ENCODE data around the gene TNN. TPM values are rescaled to one million over a fixed set of nuclear protein-coding genes. Genes with fewer than 3 reads are reported as not detected.

TNN gene
- polyA plus RNA-seq, 1 donor (not counting 4 experiments of a cell fraction or from before 2014, with no cell fraction given) = not detected

DNA sequence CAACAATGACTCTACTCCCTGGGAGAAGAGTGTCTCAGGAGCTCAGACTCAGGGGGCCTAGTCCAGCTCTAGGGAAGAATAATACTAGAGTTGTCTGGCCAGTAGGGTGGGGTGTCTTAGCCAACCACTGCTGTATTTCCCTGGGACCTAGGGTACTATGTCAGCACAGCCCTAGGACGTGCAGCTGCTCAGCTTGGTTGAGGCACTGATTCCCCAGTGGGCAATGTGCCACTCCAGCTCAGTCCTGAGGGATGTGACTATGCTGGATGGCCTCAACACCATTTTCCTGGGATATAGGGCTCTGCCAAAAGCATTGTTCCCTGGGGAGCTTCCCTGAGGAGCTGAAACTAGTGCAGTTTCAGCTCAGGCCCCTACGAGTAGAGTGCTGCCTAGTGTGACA, 47.4 kb downstream of the TNN start:
- TF ChIP-seq, protein P1, sequence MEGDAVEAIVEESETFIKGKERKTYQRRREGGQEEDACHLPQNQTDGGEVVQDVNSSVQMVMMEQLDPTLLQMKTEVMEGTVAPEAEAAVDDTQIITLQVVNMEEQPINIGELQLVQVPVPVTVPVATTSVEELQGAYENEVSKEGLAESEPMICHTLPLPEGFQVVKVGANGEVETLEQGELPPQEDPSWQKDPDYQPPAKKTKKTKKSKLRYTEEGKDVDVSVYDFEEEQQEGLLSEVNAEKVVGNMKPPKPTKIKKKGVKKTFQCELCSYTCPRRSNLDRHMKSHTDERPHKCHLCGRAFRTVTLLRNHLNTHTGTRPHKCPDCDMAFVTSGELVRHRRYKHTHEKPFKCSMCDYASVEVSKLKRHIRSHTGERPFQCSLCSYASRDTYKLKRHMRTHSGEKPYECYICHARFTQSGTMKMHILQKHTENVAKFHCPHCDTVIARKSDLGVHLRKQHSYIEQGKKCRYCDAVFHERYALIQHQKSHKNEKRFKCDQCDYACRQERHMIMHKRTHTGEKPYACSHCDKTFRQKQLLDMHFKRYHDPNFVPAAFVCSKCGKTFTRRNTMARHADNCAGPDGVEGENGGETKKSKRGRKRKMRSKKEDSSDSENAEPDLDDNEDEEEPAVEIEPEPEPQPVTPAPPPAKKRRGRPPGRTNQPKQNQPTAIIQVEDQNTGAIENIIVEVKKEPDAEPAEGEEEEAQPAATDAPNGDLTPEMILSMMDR (optimal IDR thresholded peaks at IDR 0.05 in 1 of 3, IDR thresholded peaks at IDR 0.05 in 1 of 3, conservative IDR thresholded peaks at IDR 0.05 in 1 of 3; ENCODE audit: extremely low read depth in 1 of 3, insufficient read depth in 2 of 3, low read length in 3 of 3) = no peak
- no peak for TF ChIP-seq EZH2 (IDR thresholded peaks at IDR 0.05; ENCODE audit: low read length)
- peaks cover 3% of the 10 kb centered on the region for H3K9me3 ChIP-seq (ENCODE audit: control insufficient read depth, low read depth, low read length)
- no peaks in the 10 kb centered on the region for H4K20me1 ChIP-seq (ENCODE audit: control insufficient read depth, extremely low read depth, insufficient read depth, low read length)
- H2AFZ ChIP-seq (ENCODE audit: control insufficient read depth, low read length) = no peak overlapping the region
- H3K36me3 ChIP-seq (ENCODE audit: control insufficient read depth in 2 of 2, extremely low read depth in 1 of 2, insufficient read depth in 2 of 2, low read length in 2 of 2) = no peaks in the 10 kb centered on the region
- no peak overlapping the region for H3K4me2 ChIP-seq (ENCODE audit: control insufficient read depth, extremely low read depth, insufficient read depth, low read depth, low read length)
- DNase-seq (ENCODE audit: low read depth, low spot score) (no peak), FAIRE-seq (no peak)
- H3K9ac ChIP-seq (ENCODE audit: control insufficient read depth, extremely low read depth, insufficient read depth, low read length) = no peak overlapping the region
- dilution Hi-C loops (cut with MboI; ENCODE audit: extremely low pct_ligation_motif_present, low sequenced_read_pairs) = no loop called here
- no peaks in the 10 kb centered on the region for H3K9me1 ChIP-seq (ENCODE audit: control insufficient read depth, extremely low read depth, insufficient read depth, low read length)
- peaks cover 3% of the 10 kb centered on the region for H3K27me3 ChIP-seq (ENCODE audit: control insufficient read depth, extremely low read depth, insufficient read depth, low read length)
- no peak overlapping the region for H3K4me3 ChIP-seq (ENCODE audit: control insufficient read depth in 2 of 3, extremely low read depth in 1 of 3, insufficient read depth in 2 of 3, low read depth in 1 of 3, low read length in 3 of 3)
- H3K79me2 ChIP-seq (ENCODE audit: control insufficient read depth, insufficient read depth, low read length) = no peaks in the 10 kb centered on the region
- H3K4me1 ChIP-seq (ENCODE audit: control insufficient read depth, extremely low read depth, insufficient read depth, low read length) = no peaks in the 10 kb centered on the region
- H3K27ac ChIP-seq (ENCODE audit: control insufficient read depth, insufficient read depth, low read length) = no peak overlapping the region

DNA sequence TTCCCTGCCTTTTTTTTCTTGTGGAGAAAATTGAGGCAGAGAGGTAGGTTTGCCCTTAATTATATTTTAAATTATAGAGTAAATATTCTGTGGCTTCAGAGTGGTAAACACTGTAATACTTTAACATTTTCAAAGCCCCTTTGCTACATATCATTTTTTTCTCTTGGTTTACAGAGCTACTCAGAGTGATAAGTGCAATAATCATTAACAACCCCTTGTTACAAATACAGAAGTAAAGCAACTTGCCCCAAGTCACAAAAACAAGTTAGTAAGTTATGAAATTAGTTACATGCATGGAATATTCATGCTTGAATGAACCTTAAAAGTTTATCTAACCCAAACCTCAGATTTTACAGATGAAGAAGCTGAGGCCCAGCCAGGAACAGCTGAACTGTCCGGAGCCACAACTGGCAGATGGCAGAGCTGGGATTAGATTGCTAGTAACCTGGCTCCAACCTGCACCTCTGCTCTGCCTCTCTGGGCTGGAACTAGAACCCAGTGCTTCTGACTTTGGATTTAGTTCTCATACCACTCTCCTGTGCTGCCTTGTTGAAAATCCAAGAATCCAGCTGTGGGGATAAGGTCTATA, 48.7 kb downstream of the TNN start:
- Histone ChIP-seq H3K9me1 (ENCODE audit: control insufficient read depth, extremely low read depth, insufficient read depth, low read length) (no peaks in the 10 kb centered on the region), H3K27me3 (ENCODE audit: control insufficient read depth, extremely low read depth, insufficient read depth, low read length) (peaks cover 3% of the 10 kb centered on the region), H3K4me3 (ENCODE audit: control insufficient read depth in 2 of 3, extremely low read depth in 1 of 3, insufficient read depth in 2 of 3, low read depth in 1 of 3, low read length in 3 of 3) (no peak overlapping the region), H2AFZ (ENCODE audit: control insufficient read depth, low read length) (no peak overlapping the region), H3K4me1 (ENCODE audit: control insufficient read depth, extremely low read depth, insufficient read depth, low read length) (no peaks in the 10 kb centered on the region), H3K79me2 (ENCODE audit: control insufficient read depth, insufficient read depth, low read length) (no peaks in the 10 kb centered on the region), H3K27ac (ENCODE audit: control insufficient read depth, insufficient read depth, low read length) (no peak overlapping the region), H4K20me1 (ENCODE audit: control insufficient read depth, extremely low read depth, insufficient read depth, low read length) (no peaks in the 10 kb centered on the region), H3K4me2 (ENCODE audit: control insufficient read depth, extremely low read depth, insufficient read depth, low read depth, low read length) (no peak overlapping the region), H3K9me3 (ENCODE audit: control insufficient read depth, low read depth, low read length) (peaks cover 3% of the 10 kb centered on the region), H3K9ac (ENCODE audit: control insufficient read depth, extremely low read depth, insufficient read depth, low read length) (no peak overlapping the region), H3K36me3 (ENCODE audit: control insufficient read depth in 2 of 2, extremely low read depth in 1 of 2, insufficient read depth in 2 of 2, low read length in 2 of 2) (no peaks in the 10 kb centered on the region)
- TF ChIP-seq EZH2 (IDR thresholded peaks at IDR 0.05; ENCODE audit: low read length) = no peak
- TF ChIP-seq, protein P1 (optimal IDR thresholded peaks at IDR 0.05 in 1 of 3, IDR thresholded peaks at IDR 0.05 in 1 of 3, conservative IDR thresholded peaks at IDR 0.05 in 1 of 3; ENCODE audit: extremely low read depth in 1 of 3, insufficient read depth in 2 of 3, low read length in 3 of 3) = no peak
- DNase-seq (ENCODE audit: low read depth, low spot score) (no peak), FAIRE-seq (no peak)
- dilution Hi-C loops (cut with MboI; ENCODE audit: extremely low pct_ligation_motif_present, low sequenced_read_pairs) = no loop called here

Measured in keratinocyte (primary cell).